SU-DHL-6 (cell line): ENCODE data around the gene SYNGR4.

ENCODE experiments used
- H2AFZ ChIP-seq: fragments of 200-600 bp; sonication (generic); 2 replicates; pipeline ENCODE4 v1.6.1; 2014; ENCODE audit warnings: low read depth, mild to moderate bottlenecking, moderate library complexity, mixed read lengths, antibody characterized with exemption, low read length; ENCODE audit not compliant: severe bottlenecking
- H3F3A ChIP-seq: fragments of 200-600 bp; shearing (Covaris generic); 2 replicates; pipeline ENCODE4 v1.6.0; 2016; ENCODE audit warnings: antibody characterized with exemption, mild to moderate bottlenecking; ENCODE audit not compliant: insufficient read depth
- H3K27ac ChIP-seq: fragments of 200-600 bp; sonication (generic); 2 replicates; pipeline ENCODE4 v1.5.1; 2016; ENCODE audit warnings: low read depth, mild to moderate bottlenecking, low read length, moderate library complexity, mixed read lengths
- H3K27me3 ChIP-seq: fragments of 200-600 bp; sonication (generic), shearing (Covaris generic); 2 replicates; pipeline ENCODE4 v1.6.0; 2014; ENCODE audit warnings: mild to moderate bottlenecking, low read length
- H3K36me3 ChIP-seq: fragments of 200-600 bp; sonication (generic); 2 replicates; pipeline ENCODE4 v1.6.1; 2014; ENCODE audit warnings: mild to moderate bottlenecking, low read length, mixed read lengths
- H3K4me2 ChIP-seq: fragments of 300-600, 200-600 bp; shearing (Covaris generic), sonication (generic); 2 replicates; pipeline ENCODE4 v1.6.0; 2014; ENCODE audit warnings: low read length, low read depth, mild to moderate bottlenecking; ENCODE audit not compliant: poor library complexity, severe bottlenecking
- H3K4me3 ChIP-seq: fragments of 200-600 bp; sonication (generic); 2 replicates; pipeline ENCODE4 v1.5.1; 2014; ENCODE audit warnings: antibody characterized with exemption, low read length, mild to moderate bottlenecking, mixed read lengths; ENCODE audit not compliant: insufficient read depth, poor library complexity, severe bottlenecking
- H3K79me2 ChIP-seq: fragments of 200-600 bp; sonication (generic); 2 replicates; pipeline ENCODE4 v1.6.1; 2014; ENCODE audit warnings: mild to moderate bottlenecking, low read length, moderate library complexity; ENCODE audit not compliant: insufficient read depth
- H3K9ac ChIP-seq: fragments of 200-600 bp; sonication (generic); 2 replicates; pipeline ENCODE4 v1.7.0; 2014; ENCODE audit warnings: mild to moderate bottlenecking, low read length
- H3K9me2 ChIP-seq: fragments of 200-600 bp; sonication (generic); replicated peaks from 2 replicates; pipeline ENCODE4 v1.6.1; 2014; ENCODE audit warnings: low read length; ENCODE audit not compliant: insufficient read depth
- H3K9me3 ChIP-seq: fragments of 200-600 bp; sonication (generic); 2 replicates; pipeline ENCODE4 v1.6.1; 2014; ENCODE audit warnings: low read length, mixed read lengths; ENCODE audit not compliant: insufficient read depth
- H4K20me1 ChIP-seq: fragments of 200-600 bp; sonication (generic); 2 replicates; pipeline ENCODE4 v1.6.1; 2014; ENCODE audit warnings: low read depth, mild to moderate bottlenecking, antibody characterized with exemption, low read length, moderate library complexity, mixed read lengths
- CTCF ChIP-seq: fragments of 200-600 bp; sonication (generic); IDR thresholded peaks from one replicate; pipeline ENCODE4 v1.5.1; 2017; ENCODE audit warnings: antibody characterized with exemption, mild to moderate bottlenecking, low read length, moderate library complexity; ENCODE audit not compliant: insufficient read depth, poor library complexity, severe bottlenecking
- EZH2phosphoT487 ChIP-seq: fragments of 200-600 bp; sonication (generic), shearing (Covaris generic); conservative IDR thresholded peaks from 2 replicates; pipeline ENCODE4 v1.6.1; 2018; ENCODE audit warnings: mild to moderate bottlenecking, antibody characterized with exemption, low read length, moderate library complexity, mixed read lengths

SYNGR4 gene

DNA sequence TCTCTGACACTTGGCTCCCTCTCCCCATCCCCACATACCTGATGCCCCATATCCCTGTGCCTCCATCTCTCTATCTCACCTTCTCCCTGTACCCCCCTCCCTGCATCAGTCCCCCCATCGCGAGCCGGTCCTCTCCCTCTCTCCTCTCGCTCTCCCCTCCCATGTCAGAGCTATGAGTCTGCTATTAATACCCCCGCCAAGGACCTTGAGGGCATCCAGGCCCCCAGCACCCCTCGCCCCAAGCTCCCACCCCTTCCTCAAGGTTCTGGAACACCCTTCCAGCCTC, 30.9 kb downstream of the SYNGR4 start:
- Histone ChIP-seq H3F3A (no peaks in the 10 kb centered on the region; the same call in 1 of the 2 replicates), H3K79me2 (peaks cover 3% of the 10 kb centered on the region; the same call in 1 of the 2 replicates), H3K4me3 (no peak overlapping the region), H3K9ac (no peak overlapping the region), H3K9me3 (no peaks in the 10 kb centered on the region), H3K9me2 (no peaks in the 10 kb centered on the region), H2AFZ (no peak overlapping the region), H3K27me3 (no peaks in the 10 kb centered on the region), H4K20me1 (no peaks in the 10 kb centered on the region), H3K4me2 (no peak overlapping the region), H3K36me3 (no peaks in the 10 kb centered on the region), H3K27ac (no peak overlapping the region)
- no peak for TF ChIP-seq EZH2phosphoT487
- TF ChIP-seq CTCF = no peak

GRCh38 chr19:48395499-48395898, 31.3 kb downstream of the SYNGR4 start:
- Histone ChIP-seq H3K36me3 (no peaks in the 10 kb centered on the region), H3K27me3 (no peaks in the 10 kb centered on the region), H3K4me2 (no peak overlapping the region)

DNA sequence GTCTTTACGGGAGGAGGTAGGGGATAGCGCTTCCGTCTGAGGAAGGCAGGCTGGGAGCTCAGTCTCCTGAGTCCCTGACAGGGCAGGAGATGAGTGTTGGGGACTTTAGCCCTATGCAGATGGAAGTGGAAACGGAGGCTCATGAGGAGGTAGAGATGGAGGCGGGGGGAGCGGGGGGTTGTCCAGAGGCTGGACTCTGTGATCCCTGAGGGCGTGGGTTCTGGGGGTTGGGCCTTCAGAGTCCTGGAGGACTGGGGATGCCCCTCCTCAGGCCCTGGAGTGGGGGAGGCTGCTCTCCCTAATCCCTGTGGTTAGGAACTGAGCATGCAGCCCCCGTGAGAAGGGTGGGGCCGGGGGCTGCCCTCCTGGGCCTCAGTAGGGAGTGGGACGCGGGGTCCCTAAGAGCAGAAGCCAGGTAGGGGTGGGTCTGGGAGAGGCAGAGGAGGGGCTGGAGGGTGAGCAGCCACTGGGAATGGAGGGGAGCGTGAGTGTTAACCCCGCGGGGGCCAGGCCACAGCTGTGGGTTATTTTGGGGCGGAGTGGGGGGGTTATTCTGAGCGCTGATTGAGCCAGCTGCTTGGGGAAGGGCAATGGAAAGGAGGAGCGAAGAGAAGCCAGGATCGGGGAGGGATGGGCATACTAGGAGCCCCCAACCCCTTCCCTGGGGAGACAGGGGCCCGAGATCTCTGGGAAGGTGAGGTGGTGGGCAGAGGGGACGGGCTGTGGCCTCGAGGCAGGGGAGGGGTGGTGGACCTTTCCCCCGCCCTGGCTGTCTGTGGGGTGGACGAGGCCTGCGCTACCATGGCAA, 32.1 kb downstream of the SYNGR4 start:
- Histone ChIP-seq H3K9me3 (no peaks in the 10 kb centered on the region), H2AFZ (no peak overlapping the region), H3K9me2 (no peaks in the 10 kb centered on the region), H3K79me2 (0 out of 2 replicates have a peak, but pooled peaks cover under 1% of the 10 kb centered on the region), H3K36me3 (no peaks in the 10 kb centered on the region), H3K27ac (no peak overlapping the region), H3K9ac (no peak overlapping the region), H4K20me1 (no peaks in the 10 kb centered on the region), H3F3A (no peaks in the 10 kb centered on the region; the same call in 1 of the 2 replicates), H3K27me3 (no peaks in the 10 kb centered on the region), H3K4me2 (no peak overlapping the region), H3K4me3 (no peak overlapping the region)
- TF ChIP-seq EZH2phosphoT487 = no peak
- no peak for TF ChIP-seq CTCF

More at GRCh38 chr19:48395499-48395898, 31.3 kb downstream of the SYNGR4 start:
- Histone ChIP-seq H2AFZ (no peak overlapping the region), H3K9me2 (no peaks in the 10 kb centered on the region), H3F3A (no peaks in the 10 kb centered on the region; the same call in 1 of the 2 replicates), H3K27ac (no peak overlapping the region), H3K9ac (no peak overlapping the region), H3K9me3 (no peaks in the 10 kb centered on the region), H3K4me3 (no peak overlapping the region), H4K20me1 (no peaks in the 10 kb centered on the region), H3K79me2 (peaks cover 3% of the 10 kb centered on the region; the same call in 1 of the 2 replicates)
- TF ChIP-seq CTCF (no peak), EZH2phosphoT487 (no peak)
